GM12875 (cell line): ENCODE results near the gene MKLN1.

ENCODE experiments used
- H3K4me3 ChIP-seq: one replicate; pipeline ENCODE4 v1.5.1; 2011; ENCODE audit warnings: low read depth, low read length, control low read depth
- TF ChIP-seq, protein P1 (sequence below): IDR thresholded peaks from 2 replicates; pipeline ENCODE4 v1.5.1; 2011; ENCODE audit warnings: low read depth, mild to moderate bottlenecking, control low read depth, inconsistent platforms, low read length, moderate library complexity, borderline replicate concordance; ENCODE audit not compliant: insufficient read depth

The MKLN1 gene

DNA sequence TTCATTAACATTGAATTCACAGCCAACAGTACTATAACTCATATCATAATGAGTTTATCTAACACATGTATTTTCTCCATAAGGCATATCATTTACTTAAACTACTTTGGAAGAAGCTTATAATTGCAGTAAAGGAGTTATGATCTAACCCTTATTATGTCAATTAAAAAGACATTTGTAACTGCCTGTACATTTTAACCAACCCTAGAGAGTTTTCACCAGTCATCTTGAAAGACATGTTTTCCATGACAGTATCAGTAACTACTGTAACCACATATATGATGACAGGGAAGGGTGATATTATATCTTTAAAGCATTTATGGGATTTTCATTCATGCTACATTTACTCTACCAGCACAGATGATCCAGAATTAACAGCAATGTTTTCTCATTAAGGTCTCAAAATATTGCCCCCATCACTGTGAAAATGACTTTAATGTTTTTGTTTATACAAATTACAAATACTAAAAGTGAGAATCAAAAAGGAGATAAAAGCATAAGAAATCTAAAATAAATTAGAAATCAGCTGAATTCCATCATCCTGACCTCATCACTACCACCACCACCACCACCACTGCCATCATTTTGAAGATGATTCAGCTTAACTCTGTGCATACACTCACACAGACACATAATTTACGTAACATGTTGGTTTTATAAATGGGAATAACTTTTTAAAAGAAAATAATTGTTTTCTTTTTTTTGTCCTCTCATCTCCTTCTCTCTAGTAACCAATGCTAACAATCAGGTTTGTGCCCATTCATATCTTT lies 53.6 kb downstream of the MKLN1 start:
- H3K4me3 ChIP-seq = no peak overlapping the region
- TF ChIP-seq, protein P1, sequence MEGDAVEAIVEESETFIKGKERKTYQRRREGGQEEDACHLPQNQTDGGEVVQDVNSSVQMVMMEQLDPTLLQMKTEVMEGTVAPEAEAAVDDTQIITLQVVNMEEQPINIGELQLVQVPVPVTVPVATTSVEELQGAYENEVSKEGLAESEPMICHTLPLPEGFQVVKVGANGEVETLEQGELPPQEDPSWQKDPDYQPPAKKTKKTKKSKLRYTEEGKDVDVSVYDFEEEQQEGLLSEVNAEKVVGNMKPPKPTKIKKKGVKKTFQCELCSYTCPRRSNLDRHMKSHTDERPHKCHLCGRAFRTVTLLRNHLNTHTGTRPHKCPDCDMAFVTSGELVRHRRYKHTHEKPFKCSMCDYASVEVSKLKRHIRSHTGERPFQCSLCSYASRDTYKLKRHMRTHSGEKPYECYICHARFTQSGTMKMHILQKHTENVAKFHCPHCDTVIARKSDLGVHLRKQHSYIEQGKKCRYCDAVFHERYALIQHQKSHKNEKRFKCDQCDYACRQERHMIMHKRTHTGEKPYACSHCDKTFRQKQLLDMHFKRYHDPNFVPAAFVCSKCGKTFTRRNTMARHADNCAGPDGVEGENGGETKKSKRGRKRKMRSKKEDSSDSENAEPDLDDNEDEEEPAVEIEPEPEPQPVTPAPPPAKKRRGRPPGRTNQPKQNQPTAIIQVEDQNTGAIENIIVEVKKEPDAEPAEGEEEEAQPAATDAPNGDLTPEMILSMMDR = no peak

DNA sequence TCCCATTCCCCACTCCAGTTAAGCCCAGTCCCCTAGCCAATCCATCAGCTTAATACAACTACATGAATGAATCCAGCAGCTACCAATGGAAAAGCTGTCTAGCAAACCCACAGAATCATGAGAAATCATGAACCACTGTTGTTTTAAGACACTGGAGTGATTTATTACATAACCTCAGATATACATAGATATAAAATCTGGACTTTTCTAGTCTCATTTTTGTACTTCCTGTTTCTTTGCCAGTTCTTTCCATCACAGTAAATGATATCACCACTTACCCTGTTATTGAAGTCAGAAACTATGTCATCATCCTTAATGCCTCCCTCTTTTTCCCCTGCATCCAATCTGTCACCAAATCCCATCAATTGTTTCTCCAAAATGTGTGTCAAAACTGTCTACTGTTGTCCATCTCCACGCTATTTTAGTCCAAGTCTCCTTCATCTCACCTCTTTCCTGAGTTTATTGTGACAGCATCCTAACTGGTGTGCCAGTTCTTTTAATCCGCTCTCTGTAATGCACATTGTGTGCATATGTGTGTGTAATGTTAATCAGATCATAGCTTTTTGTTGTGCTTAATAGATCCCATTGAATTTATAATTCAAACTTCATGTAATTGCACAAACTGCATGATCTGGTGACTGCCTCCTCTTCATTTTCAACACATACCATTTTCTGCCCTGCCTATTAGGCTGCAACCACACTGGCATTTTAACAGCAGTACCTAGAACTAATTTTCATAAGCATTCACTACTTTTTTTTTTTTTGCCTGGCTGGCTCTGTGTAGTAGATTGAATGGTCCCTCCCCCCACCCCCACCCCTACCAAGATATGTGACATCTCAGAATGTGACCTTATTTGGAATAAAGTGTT lies 56.0 kb downstream of the MKLN1 start:
- TF ChIP-seq, protein P1 = no peak
- no peak overlapping the region for H3K4me3 ChIP-seq

DNA sequence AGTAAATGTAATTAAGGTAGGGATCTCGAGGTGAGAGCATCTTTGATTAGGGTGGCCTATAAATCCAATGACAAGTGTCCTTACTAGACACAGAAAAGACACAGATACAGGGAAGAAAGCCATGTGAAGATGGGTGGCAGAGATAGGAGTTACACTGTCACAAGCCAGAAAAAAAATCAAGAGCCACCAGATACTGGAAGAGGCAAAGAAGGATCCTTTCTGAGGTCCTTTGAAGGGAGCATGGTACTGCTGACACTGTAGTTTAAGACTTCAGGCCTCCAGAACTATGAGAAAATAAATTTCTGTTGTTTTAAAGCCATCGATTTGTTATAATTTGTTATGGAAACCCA lies 56.6 kb downstream of the MKLN1 start:
- no peak overlapping the region for H3K4me3 ChIP-seq
- TF ChIP-seq, protein P1 = no peak

DNA sequence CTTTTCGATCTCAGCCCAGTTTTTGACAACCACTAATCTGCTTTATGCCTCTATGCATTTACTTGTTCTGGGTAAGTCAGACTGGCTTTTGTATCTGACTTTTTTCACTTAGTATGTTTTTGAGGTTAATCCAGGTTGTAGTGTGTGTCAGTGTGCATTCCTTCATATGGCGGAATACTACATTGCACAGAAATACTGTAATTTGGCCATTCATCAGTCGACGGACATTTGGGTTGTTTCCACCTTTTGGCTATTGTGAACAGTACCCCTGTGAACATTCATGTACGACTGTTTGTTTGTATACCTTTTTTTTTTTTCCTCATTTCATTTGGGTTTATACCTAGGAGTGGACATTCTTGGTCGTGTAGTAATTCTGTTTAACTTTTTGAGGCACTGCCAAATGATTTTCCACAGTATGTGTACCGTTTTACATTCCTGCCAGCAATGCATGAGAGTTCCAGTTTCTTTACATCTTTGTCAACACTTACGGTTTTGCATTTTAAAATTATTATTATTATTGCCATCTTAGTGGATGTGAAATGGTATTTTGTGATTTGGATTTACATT lies 57.4 kb downstream of the MKLN1 start:
- no peak overlapping the region for H3K4me3 ChIP-seq
- TF ChIP-seq, protein P1 = no peak

DNA sequence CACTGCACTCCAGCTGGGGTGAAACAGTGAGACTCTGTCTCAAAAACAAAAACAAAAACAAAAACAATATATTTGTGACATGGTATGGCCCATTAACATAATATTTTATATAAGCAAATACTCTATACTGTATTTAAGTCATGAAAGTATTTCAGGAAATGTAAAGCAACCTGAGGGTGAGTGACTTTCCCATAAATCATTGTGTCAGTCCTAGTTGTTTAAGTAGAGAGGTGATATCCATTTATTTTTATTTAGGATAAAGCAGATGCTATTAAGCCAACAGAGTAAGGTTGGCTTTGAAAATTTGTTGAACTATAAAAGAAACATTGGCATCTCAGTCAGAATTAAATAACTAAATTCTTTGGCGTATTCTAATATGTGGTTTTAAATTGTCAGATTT lies 60.5 kb downstream of the MKLN1 start:
- H3K4me3 ChIP-seq = no peak overlapping the region
- TF ChIP-seq, protein P1 = no peak

DNA sequence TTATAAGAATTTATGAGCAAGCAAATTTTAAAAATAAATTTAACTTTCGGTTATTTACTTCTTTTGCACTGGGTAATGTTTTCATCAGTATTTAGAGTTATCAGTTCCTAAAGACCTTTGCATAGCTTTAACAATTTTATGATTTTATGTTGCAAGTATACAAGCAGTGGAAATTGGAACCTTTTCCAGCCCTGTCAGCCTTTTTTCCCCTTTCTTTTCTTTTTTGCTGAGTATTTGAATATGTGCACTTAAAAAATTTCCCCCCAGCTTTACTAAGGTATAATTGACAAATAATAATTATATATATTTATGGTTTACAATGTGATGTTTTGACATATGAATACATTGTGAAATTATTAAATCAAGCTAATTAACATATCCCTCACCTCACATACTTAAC lies 62.6 kb downstream of the MKLN1 start:
- TF ChIP-seq, protein P1 = no peak
- H3K4me3 ChIP-seq = no peak overlapping the region
